Measurements from ENCODE around the gene YPEL2. TPM values are rescaled to one million over a fixed set of nuclear protein-coding genes. Genes with fewer than 3 reads are reported as not detected.

The YPEL2 gene
- total RNA-seq, 1 donor from 2014 or later: 6.4 TPM

DNA sequence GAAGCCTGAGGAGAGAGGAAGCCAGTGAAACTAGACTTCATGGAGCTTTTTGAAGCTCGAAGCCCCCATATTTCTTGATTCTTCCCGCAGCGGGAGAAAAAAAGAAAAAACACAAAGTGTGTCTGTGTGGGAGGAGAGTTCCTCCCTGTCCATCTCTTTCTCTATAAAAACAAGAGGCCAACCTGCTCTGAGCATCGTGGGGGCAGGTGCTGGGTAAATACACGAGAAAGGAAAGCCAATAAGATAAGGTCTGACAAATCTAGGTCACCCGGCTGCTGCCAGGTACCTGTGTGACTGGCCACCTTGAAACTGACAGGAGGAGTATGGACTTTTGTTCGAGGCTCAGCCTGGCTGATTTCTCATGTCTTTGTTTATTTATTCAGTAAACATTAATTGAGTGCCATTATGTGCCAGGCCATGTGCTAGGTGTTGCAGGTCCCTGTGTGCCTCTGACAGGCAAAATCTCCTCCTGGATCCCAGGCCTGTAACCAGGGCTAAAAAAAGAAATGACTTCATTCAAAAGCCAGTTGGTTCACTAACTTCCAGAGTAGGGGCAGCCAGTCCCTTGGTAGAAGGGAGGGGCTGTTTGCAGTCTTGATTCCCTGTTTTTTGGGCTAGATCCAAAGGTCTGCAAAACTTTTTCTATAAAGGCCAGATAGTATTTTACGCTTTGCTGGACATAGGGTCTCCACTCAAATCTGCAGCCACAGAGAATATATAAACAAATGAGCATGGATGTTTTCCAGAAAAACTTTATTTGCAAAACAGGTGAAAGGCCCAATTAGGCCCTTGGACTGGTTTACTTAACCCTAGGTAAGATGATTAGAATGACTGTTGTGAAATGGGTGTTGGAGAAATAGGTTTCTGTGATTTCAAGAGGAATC is 35.6 kb downstream of the YPEL2 start:
- H3K4me3 ChIP-seq (ENCODE audit: low read depth, low read length): no peak overlapping the region
- no peak for DNase-seq (ENCODE audit: low read depth)
- TF ChIP-seq, protein P1, sequence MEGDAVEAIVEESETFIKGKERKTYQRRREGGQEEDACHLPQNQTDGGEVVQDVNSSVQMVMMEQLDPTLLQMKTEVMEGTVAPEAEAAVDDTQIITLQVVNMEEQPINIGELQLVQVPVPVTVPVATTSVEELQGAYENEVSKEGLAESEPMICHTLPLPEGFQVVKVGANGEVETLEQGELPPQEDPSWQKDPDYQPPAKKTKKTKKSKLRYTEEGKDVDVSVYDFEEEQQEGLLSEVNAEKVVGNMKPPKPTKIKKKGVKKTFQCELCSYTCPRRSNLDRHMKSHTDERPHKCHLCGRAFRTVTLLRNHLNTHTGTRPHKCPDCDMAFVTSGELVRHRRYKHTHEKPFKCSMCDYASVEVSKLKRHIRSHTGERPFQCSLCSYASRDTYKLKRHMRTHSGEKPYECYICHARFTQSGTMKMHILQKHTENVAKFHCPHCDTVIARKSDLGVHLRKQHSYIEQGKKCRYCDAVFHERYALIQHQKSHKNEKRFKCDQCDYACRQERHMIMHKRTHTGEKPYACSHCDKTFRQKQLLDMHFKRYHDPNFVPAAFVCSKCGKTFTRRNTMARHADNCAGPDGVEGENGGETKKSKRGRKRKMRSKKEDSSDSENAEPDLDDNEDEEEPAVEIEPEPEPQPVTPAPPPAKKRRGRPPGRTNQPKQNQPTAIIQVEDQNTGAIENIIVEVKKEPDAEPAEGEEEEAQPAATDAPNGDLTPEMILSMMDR (conservative IDR thresholded peaks at IDR 0.05; ENCODE audit: low read depth, low read length): no peak

DNA sequence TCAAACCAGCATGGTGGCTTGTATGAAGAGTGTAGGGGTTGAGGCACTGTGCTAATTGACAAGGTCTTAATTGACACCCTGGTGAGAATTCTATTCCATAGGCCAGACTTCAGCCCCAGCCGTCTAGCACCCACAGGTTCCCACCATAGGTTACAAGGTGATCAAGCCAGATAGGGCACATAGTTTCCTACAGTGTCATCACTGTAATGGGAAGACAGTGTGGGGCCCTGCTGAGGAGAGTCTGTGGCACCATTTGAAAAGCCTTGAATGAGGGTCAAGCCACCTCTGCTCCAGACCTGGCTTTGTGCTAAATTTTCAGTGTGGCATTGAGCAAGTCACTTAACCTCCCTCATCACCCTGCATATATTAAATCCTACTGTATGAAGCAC is 36.2 kb downstream of the YPEL2 start:
- TF ChIP-seq, protein P1 (conservative IDR thresholded peaks at IDR 0.05; ENCODE audit: low read depth, low read length): no peak

DNA sequence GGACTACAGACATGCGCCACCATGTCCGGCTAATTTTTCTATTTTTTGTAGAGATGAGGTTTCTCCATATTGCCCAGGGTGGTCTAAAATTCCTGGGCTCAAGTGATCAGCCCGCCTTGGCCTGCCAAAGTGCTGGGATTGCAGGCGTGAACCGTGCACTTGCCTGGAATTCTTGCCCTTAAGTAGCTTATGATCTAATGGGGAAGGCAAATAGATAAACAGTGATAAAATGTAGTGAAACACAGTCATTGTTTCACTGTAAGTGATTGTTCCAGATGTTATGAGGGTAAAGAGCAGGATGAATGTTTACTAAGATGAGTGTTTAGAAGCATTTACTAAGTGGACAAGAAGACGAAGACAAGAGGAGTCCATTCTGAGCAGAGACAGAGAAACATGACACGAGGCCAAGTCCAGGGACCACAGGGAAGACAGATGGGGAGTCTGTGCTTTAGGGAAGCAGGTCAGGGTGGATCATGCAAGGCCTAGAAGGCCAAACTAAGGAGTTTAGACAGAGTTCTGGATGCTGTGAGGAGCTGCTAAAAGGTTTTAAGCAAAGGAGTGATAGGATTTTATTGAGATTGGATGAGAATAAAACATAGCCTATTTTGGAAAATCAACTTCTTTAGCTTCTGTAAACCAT is 36.9 kb downstream of the YPEL2 start:
- H3K4me3 ChIP-seq (ENCODE audit: low read depth, low read length): no peak overlapping the region
- DNase-seq (ENCODE audit: low read depth): no peak
- TF ChIP-seq, protein P1 (conservative IDR thresholded peaks at IDR 0.05; ENCODE audit: low read depth, low read length): no peak

More for the DNA sequence above, 36.2 kb downstream of the YPEL2 start:
- DNase-seq (ENCODE audit: low read depth): no peak
- H3K4me3 ChIP-seq (ENCODE audit: low read depth, low read length): no peak overlapping the region

DNA sequence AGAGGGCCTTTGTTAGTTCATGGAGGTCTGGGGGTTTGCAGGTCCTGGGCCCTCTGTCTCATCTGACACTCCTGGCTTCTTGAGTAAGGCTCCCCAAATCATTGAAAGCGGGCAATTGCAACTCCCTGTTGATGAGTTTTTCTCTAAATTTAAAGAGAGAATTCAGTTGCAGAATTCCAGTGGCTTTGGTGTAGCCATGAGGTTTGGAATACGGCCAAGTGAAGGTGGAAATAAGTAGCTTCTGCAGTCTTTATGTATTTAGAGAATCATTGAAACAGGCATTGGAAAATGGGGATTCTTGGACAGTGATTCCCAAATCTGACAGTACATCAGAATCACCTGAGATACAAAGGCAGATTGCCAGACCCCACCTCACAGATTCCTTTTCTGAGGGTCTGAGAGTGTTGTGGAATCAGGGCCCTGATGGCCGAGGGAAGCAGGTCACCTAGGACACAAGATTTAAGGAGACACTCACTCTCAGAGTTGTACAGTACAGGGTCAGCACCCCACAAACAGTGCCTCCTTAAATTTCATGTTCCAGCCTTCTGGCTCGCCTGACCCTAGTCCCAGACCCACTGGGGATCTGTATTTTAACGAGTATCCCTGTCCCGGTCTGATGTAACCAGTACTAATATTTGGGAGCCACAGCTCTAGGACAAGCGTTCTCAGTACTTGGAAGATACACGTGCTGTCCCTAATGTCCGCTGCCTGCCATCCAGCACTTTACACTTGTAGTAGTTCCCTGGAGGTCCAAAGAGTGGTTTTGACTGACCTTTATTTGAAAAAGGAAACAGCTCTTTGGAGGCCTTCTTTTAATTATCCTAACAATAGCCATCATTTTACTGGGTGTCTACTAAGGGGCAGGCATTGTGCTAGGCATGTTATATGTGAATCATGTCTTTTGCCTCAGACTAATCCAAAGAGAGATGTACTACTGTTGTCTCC is 37.8 kb downstream of the YPEL2 start:
- TF ChIP-seq, protein P1 (conservative IDR thresholded peaks at IDR 0.05; ENCODE audit: low read depth, low read length): no peak
- no peak overlapping the region for H3K4me3 ChIP-seq (ENCODE audit: low read depth, low read length)
- DNase-seq (ENCODE audit: low read depth): no peak

DNA sequence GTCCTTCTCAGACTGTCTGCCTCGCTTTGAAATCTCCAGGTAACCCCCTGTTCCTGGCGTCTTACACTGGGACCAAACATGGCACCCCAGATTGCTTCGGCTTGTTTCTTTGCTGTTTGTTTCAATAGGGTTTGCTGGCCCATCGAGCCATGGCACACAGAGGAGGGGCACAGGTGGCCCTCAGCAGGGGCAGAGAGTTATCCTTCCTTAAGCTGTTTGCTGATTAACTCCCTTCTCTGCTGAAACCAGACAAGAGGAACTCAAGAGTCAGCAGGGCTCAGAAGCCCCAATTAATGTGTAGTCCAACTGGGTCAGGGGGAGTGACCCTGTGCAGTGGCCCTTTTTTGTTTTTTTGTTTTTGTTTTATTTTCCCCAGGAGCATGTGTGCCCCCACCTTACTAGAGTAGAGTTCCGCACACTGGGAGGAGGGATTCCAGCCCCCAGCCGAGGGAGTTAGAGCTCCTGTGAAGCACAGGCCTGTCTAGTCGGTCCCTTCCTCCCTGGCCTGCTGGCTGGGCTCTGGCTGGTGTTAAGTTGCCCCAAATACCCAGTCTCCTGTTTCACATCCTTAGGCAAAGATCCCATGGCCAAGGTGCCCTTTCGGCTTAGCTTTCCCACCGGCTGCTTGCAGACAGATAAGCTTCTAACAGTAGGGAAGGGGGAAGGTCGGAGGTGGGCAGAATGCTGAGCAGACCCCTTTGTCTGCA is 39.3 kb downstream of the YPEL2 start:
- DNase-seq (ENCODE audit: low read depth): no peak
- TF ChIP-seq, protein P1 (conservative IDR thresholded peaks at IDR 0.05; ENCODE audit: low read depth, low read length): no peak
- H3K4me3 ChIP-seq (ENCODE audit: low read depth, low read length): no peak overlapping the region

DNA sequence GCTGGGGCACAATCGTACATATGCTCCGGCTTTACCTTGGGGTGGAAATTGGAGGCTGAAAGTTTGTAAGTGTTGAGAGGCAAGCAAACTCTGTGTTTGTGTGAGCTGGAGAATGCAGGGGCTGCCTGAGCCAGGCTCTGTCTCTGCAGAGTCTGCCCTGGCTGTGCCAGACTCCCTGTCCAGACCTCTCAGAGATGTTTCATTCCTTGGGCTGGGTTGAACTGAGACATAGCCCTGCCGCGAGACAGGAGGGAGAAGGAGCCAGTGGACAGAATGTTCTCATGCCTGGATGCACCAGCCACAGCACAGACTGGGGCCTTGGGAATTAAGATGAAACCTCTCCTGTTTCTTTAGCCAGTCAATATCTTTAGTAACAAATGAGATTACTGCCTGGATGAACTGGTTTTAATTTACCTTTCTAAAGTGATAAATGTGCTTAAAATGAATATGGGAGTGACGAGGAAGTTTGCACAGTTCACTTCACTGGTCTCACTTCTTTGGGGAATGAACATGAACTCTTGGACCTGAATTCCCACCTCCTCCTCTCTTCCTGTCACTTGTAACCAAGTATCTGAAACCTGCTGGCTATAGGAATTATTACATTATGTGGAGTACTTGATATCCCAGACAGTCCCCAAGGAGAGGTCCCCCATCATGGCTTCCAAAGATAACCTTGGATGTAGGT is 40.1 kb downstream of the YPEL2 start:
- TF ChIP-seq, protein P1 (conservative IDR thresholded peaks at IDR 0.05; ENCODE audit: low read depth, low read length): no peak
- no peak overlapping the region for H3K4me3 ChIP-seq (ENCODE audit: low read depth, low read length)
- DNase-seq (ENCODE audit: low read depth): no peak

Measured in epithelial cell of proximal tubule (primary cell).